ENCODE data around the gene ANO8.

The ANO8 gene

GRCh38 chr19:17311455-17312188 lies 23.0 kb downstream of the ANO8 start:
- no peak for DNase-seq (ENCODE audit: low spot score)
- TF ChIP-seq, protein P1, sequence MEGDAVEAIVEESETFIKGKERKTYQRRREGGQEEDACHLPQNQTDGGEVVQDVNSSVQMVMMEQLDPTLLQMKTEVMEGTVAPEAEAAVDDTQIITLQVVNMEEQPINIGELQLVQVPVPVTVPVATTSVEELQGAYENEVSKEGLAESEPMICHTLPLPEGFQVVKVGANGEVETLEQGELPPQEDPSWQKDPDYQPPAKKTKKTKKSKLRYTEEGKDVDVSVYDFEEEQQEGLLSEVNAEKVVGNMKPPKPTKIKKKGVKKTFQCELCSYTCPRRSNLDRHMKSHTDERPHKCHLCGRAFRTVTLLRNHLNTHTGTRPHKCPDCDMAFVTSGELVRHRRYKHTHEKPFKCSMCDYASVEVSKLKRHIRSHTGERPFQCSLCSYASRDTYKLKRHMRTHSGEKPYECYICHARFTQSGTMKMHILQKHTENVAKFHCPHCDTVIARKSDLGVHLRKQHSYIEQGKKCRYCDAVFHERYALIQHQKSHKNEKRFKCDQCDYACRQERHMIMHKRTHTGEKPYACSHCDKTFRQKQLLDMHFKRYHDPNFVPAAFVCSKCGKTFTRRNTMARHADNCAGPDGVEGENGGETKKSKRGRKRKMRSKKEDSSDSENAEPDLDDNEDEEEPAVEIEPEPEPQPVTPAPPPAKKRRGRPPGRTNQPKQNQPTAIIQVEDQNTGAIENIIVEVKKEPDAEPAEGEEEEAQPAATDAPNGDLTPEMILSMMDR (IDR thresholded peaks at IDR 0.05; ENCODE audit: extremely low read depth, missing control alignments), result no peak

GRCh38 chr19:17309965-17310461 lies 24.6 kb downstream of the ANO8 start:
- DNase-seq (ENCODE audit: low spot score), result no peak
- TF ChIP-seq, protein P1 (IDR thresholded peaks at IDR 0.05; ENCODE audit: extremely low read depth, missing control alignments), result no peak

DNA sequence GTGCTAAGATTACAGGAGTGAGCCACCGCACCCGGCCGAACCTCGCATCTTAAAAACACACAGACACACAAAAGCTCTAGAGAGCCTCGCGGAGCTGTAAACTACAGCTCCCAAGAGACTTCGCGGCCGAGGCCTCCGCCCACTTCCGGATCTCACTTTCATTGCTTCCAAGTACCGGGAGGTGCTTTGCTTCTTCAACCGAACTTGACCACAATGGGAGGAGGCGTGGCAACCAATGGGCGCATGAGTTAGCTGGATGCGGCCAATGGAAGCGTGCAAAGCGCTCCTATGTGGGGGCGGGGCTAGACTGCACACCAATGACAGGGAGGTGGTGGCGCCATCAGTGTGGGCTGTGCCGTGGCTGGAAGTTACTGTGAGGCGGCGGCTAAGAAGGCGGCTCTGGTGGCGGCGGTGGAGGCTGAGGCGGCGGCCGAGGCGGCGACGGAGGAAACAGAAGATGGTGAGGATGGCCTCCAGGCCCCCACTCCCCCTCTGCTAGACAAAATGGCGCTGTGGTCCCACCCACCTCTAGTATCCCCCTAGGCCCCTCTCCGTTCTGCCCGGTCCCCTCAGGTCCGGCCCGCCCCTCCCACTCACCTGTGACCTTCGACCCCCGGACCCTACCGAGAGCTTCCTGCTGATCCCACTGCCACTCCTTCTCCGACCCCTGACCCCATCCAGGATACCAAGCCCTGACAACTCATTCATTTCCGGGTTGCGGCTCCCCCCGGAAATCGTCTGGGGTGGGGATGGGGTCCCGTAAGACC lies 25.3 kb downstream of the ANO8 start, which contains the start of gene DDA1:
TSS of gene DDA1 (plus strand) at position 366 of the 767 bp plus-strand sequence. CDS start at position 458, 92 bp downstream.
- DNase-seq (ENCODE audit: low spot score), result peak; percentile 97
- TF ChIP-seq, protein P1 (IDR thresholded peaks at IDR 0.05; ENCODE audit: extremely low read depth, missing control alignments), result no peak

DNA sequence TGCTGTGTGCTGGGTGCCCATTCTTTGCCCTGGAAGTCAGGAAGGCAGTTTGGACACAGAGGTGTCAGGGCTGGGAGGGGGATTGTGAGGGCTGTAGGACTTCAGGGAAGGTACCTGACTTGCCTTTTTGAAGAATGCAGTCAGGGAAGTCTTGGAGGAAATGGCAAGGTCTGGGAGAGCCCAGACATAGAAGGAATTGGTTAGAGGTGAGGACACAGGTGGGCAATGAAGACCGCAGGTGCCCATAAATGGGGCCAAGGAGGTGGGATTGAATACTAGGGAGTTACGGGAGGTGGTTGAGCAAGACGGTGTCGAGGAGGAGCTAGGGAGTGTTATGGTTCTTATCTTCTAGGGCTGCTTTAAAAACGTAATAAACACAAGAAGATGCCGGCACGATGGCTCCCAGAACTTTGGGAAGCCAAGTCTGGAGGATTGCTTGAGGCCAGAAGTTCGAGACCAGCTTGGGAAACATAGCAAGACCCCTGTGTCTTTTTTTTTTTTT lies 26.7 kb downstream of the ANO8 start:
- TF ChIP-seq, protein P1 (IDR thresholded peaks at IDR 0.05; ENCODE audit: extremely low read depth, missing control alignments), result no peak
- DNase-seq (ENCODE audit: low spot score), result no peak

- DNase-seq (ENCODE audit: low spot score), result no peak
- TF ChIP-seq, protein P1 (IDR thresholded peaks at IDR 0.05; ENCODE audit: extremely low read depth, missing control alignments), result no peak
These were observed 28.4 kb downstream of the ANO8 start for GRCh38 chr19:17306285-17306714.

DNA sequence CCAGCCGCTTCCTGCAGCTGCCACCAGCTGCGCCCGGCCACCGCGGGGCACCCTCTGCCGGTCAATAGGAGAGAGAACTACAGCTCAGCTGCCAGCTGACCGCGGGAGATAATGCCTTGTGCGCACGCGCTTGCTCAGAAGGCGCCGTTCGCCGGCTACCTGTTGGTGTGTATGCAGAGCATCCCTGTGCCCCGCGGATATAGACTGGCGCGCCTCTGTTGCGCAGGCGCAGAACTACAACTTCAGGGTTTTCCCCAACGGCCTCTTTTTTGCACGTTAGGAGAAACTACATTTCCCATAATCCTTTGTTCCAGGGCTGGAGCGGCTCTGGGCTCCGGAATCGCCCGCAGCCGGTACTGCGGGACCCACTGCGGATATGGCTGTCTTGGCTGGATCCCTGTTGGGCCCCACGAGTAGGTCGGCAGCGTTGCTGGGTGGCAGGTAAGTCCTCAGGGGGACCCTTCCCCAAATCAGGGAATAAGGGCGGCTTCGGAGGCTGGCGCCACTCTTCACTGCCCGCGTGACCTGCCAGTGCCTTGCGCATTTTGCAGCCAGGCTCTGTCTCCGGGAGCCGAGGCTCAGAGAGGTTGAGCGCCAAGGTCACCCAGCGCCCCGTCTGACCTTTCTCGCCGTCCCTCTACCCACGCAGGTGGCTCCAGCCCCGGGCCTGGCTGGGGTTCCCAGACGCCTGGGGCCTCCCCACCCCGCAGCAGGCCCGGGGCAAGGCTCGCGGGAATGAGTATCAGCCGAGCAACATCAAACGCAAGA lies 29.0 kb downstream of the ANO8 start, which contains the start of gene MRPL34:
TSS of gene MRPL34 (plus strand) at position 356 of the 768 bp plus-strand sequence. CDS start at position 377, 21 bp downstream.
- TF ChIP-seq, protein P1 (IDR thresholded peaks at IDR 0.05; ENCODE audit: extremely low read depth, missing control alignments), result peak; percentile 56

More for the DNA sequence above, 29.0 kb downstream of the ANO8 start, which contains the start of gene MRPL34:
- peak; percentile 92 for DNase-seq (ENCODE audit: low spot score)

All from GM20000 (cell line).